Measurements from ENCODE around the gene ADAMTSL3.

ADAMTSL3 gene

GRCh38 chr15:83887961-83888360 is 234.0 kb downstream of the ADAMTSL3 start:
- Histone ChIP-seq H2AFZ (ENCODE audit: low read depth, low read length) (no peak overlapping the region), H4K20me1 (ENCODE audit: insufficient read depth, low read length) (no peaks in the 10 kb centered on the region), H3K36me3 (replicated peaks; ENCODE audit: low read depth, low read length) (no peaks in the 10 kb centered on the region), H3K9ac (ENCODE audit: low read length) (no peak overlapping the region), H3K27ac (ENCODE audit: low read length) (no peak overlapping the region), H3K4me1 (ENCODE audit: low read length) (peaks cover 9% of the 10 kb centered on the region), H3K79me2 (ENCODE audit: low read length) (no peaks in the 10 kb centered on the region), H3K27me3 (ENCODE audit: low read depth, low read length) (peaks cover 28% of the 10 kb centered on the region), H3K4me3 (ENCODE audit: low read length) (no peak overlapping the region), H3K4me2 (ENCODE audit: low read length) (no peak overlapping the region), H3K9me3 (ENCODE audit: insufficient read depth, low read length) (no peaks in the 10 kb centered on the region)
- TF ChIP-seq CTCF (IDR thresholded peaks at IDR 0.05; ENCODE audit: low read depth, low read length) (no peak), EZH2phosphoT487 (IDR thresholded peaks at IDR 0.05; ENCODE audit: low read depth) (no peak)

GRCh38 chr15:83889995-83890394 is 236.1 kb downstream of the ADAMTSL3 start:
- H3K4me1 ChIP-seq (ENCODE audit: low read length): peaks cover 9% of the 10 kb centered on the region
- H3K36me3 ChIP-seq (replicated peaks; ENCODE audit: low read depth, low read length): no peaks in the 10 kb centered on the region
- no peak overlapping the region for H2AFZ ChIP-seq (ENCODE audit: low read depth, low read length)
- TF ChIP-seq CTCF (IDR thresholded peaks at IDR 0.05; ENCODE audit: low read depth, low read length): no peak
- TF ChIP-seq EZH2phosphoT487 (IDR thresholded peaks at IDR 0.05; ENCODE audit: low read depth): no peak
- H3K9ac ChIP-seq (ENCODE audit: low read length): no peak overlapping the region
- H3K9me3 ChIP-seq (ENCODE audit: insufficient read depth, low read length): no peaks in the 10 kb centered on the region
- H4K20me1 ChIP-seq (ENCODE audit: insufficient read depth, low read length): no peaks in the 10 kb centered on the region
- no peaks in the 10 kb centered on the region for H3K79me2 ChIP-seq (ENCODE audit: low read length)
- H3K4me2 ChIP-seq (ENCODE audit: low read length): no peak overlapping the region
- H3K27me3 ChIP-seq (ENCODE audit: low read depth, low read length): peaks cover 41% of the 10 kb centered on the region
- H3K27ac ChIP-seq (ENCODE audit: low read length): no peak overlapping the region
- H3K4me3 ChIP-seq (ENCODE audit: low read length): no peak overlapping the region

GRCh38 chr15:83890587-83890986 is 236.7 kb downstream of the ADAMTSL3 start:
- Histone ChIP-seq H3K36me3 (replicated peaks; ENCODE audit: low read depth, low read length) (no peaks in the 10 kb centered on the region), H3K9me3 (ENCODE audit: insufficient read depth, low read length) (no peaks in the 10 kb centered on the region), H3K4me2 (ENCODE audit: low read length) (no peak overlapping the region), H3K27ac (ENCODE audit: low read length) (no peak overlapping the region), H4K20me1 (ENCODE audit: insufficient read depth, low read length) (no peaks in the 10 kb centered on the region), H3K9ac (ENCODE audit: low read length) (no peak overlapping the region), H3K27me3 (ENCODE audit: low read depth, low read length) (peaks cover 46% of the 10 kb centered on the region), H3K79me2 (ENCODE audit: low read length) (no peaks in the 10 kb centered on the region), H3K4me1 (ENCODE audit: low read length) (peaks cover 9% of the 10 kb centered on the region), H2AFZ (ENCODE audit: low read depth, low read length) (no peak overlapping the region), H3K4me3 (ENCODE audit: low read length) (no peak overlapping the region)
- TF ChIP-seq CTCF (IDR thresholded peaks at IDR 0.05; ENCODE audit: low read depth, low read length) (no peak), EZH2phosphoT487 (IDR thresholded peaks at IDR 0.05; ENCODE audit: low read depth) (no peak)

GRCh38 chr15:83892498-83892897 is 238.6 kb downstream of the ADAMTSL3 start:
- Histone ChIP-seq H3K79me2 (ENCODE audit: low read length) (no peaks in the 10 kb centered on the region), H3K9me3 (ENCODE audit: insufficient read depth, low read length) (no peaks in the 10 kb centered on the region), H4K20me1 (ENCODE audit: insufficient read depth, low read length) (no peaks in the 10 kb centered on the region), H3K27me3 (ENCODE audit: low read depth, low read length) (peaks cover 46% of the 10 kb centered on the region), H2AFZ (ENCODE audit: low read depth, low read length) (no peak overlapping the region), H3K4me2 (ENCODE audit: low read length) (no peak overlapping the region), H3K4me1 (ENCODE audit: low read length) (peaks cover under 1% of the 10 kb centered on the region), H3K27ac (ENCODE audit: low read length) (no peak overlapping the region), H3K9ac (ENCODE audit: low read length) (no peak overlapping the region), H3K36me3 (replicated peaks; ENCODE audit: low read depth, low read length) (no peaks in the 10 kb centered on the region), H3K4me3 (ENCODE audit: low read length) (no peak overlapping the region)
- TF ChIP-seq CTCF (IDR thresholded peaks at IDR 0.05; ENCODE audit: low read depth, low read length) (no peak), EZH2phosphoT487 (IDR thresholded peaks at IDR 0.05; ENCODE audit: low read depth) (no peak)
